SK-N-SH treated with all-trans-retinoic acid at 6 μM for 48 hours (cell line): Measurements from ENCODE around the gene SFMBT2.

Source experiments
- ARNTL ChIP-seq: fragments of 450-650 bp; formaldehyde crosslinking; IDR thresholded peaks from 2 replicates; pipeline ENCODE4 v1.5.0; 2020; ENCODE audit warnings: low read depth, mild to moderate bottlenecking, moderate library complexity, borderline replicate concordance
- CSDC2 ChIP-seq: fragments of 250-450 bp; sonication (Bioruptor Pico); IDR thresholded peaks from 2 replicates; pipeline ENCODE4 v1.5.0; 2020; ENCODE audit warnings: mild to moderate bottlenecking, moderate library complexity
- ISL1 ChIP-seq: fragments of 250-450 bp; sonication (Bioruptor Pico); IDR thresholded peaks from 2 replicates; pipeline ENCODE4 v2.1.2; 2022; ENCODE audit warnings: mild to moderate bottlenecking, moderate library complexity
- TOX ChIP-seq: fragments of 250-450 bp; sonication (Bioruptor Pico); IDR thresholded peaks from 2 replicates; pipeline ENCODE4 v1.8.0; 2021; ENCODE audit warnings: mild to moderate bottlenecking, moderate library complexity, borderline replicate concordance
- ZC3H10 ChIP-seq: fragments of 250-450 bp; sonication (Bioruptor Pico); IDR thresholded peaks from 2 replicates; pipeline ENCODE4 v1.5.1; 2021; ENCODE audit warnings: mild to moderate bottlenecking, moderate library complexity
- ZFP30 ChIP-seq: fragments of 450-650 bp; formaldehyde crosslinking; IDR thresholded peaks from 2 replicates; pipeline ENCODE4 v1.5.0; 2022; ENCODE audit warnings: mild to moderate bottlenecking, moderate library complexity
- ZNF70 ChIP-seq: fragments of 450-650 bp; formaldehyde crosslinking; IDR thresholded peaks from 2 replicates; pipeline ENCODE4 v1.5.0; 2020; ENCODE audit warnings: mild to moderate bottlenecking, moderate library complexity
- TF ChIP-seq, protein P1 (sequence below): fragments of 250-450 bp; sonication (Bioruptor Pico); IDR thresholded peaks from 2 replicates; pipeline ENCODE4 v1.5.0; 2020; ENCODE audit warnings: mild to moderate bottlenecking, moderate library complexity

DNA sequence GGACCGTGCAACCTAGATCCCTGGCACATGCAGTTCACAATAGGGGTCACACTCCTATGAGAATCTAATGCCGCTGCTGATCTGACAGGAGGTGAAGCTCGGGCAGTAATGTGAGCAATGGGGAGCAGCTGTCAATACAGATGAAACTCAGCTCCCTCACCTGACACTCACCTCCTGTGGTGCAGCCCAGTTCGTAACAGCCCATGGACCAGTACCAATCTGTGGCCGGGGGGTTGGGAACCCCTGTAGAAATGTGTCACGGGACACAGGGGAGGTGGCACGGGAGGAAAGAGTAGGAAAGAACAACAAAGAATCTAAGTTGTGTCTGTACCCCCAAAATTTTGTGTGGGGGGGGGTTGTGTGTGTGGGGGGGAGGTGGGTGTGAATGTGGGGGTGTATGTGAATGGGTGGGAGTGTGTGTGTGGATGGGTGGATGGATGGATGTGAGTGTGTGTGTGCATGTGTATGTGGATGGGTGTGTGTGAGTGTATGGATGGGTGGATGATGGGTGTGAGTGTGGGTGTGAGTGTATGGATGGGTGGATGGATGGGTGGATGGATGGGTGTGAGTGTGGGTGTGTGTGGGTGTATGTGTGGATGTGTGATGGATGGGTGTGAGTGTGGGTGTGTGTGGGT is 33.1 kb downstream of the SFMBT2 start:
- TF ChIP-seq ZC3H10 (CRISPR knock-in tag) (no peak), ZNF70 (CRISPR knock-in tag) (no peak), ZFP30 (no peak), ARNTL (CRISPR knock-in tag) (no peak), TOX (CRISPR knock-in tag) (no peak), ISL1 (CRISPR knock-in tag) (no peak), CSDC2 (CRISPR knock-in tag) (no peak)
- TF ChIP-seq, protein P1, sequence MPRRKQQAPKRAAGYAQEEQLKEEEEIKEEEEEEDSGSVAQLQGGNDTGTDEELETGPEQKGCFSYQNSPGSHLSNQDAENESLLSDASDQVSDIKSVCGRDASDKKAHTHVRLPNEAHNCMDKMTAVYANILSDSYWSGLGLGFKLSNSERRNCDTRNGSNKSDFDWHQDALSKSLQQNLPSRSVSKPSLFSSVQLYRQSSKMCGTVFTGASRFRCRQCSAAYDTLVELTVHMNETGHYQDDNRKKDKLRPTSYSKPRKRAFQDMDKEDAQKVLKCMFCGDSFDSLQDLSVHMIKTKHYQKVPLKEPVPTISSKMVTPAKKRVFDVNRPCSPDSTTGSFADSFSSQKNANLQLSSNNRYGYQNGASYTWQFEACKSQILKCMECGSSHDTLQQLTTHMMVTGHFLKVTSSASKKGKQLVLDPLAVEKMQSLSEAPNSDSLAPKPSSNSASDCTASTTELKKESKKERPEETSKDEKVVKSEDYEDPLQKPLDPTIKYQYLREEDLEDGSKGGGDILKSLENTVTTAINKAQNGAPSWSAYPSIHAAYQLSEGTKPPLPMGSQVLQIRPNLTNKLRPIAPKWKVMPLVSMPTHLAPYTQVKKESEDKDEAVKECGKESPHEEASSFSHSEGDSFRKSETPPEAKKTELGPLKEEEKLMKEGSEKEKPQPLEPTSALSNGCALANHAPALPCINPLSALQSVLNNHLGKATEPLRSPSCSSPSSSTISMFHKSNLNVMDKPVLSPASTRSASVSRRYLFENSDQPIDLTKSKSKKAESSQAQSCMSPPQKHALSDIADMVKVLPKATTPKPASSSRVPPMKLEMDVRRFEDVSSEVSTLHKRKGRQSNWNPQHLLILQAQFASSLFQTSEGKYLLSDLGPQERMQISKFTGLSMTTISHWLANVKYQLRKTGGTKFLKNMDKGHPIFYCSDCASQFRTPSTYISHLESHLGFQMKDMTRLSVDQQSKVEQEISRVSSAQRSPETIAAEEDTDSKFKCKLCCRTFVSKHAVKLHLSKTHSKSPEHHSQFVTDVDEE: no peak
